ENCODE measurements around the gene PRKCH.
A peak's percentile ranks its signal among the peaks of the same experiment; 100 is the strongest.

The PRKCH gene

GRCh38 chr14:61335671-61336275 is 14.4 kb downstream of the PRKCH start:
- no peak for TF ChIP-seq GATA1 (IDR thresholded peaks at IDR 0.05; ENCODE audit: low read depth, low read length)
- TF ChIP-seq POLR2A (IDR thresholded peaks at IDR 0.05; ENCODE audit: low read length), result no peak
- no peak for DNase-seq

- no peak for DNase-seq
- TF ChIP-seq POLR2A (IDR thresholded peaks at IDR 0.05; ENCODE audit: low read length), result no peak
- no peak for TF ChIP-seq GATA1 (IDR thresholded peaks at IDR 0.05; ENCODE audit: low read depth, low read length)
Observed at GRCh38 chr14:61337893-61338292, 16.5 kb downstream of the PRKCH start.

- no peak for TF ChIP-seq GATA1 (IDR thresholded peaks at IDR 0.05; ENCODE audit: low read depth, low read length)
- TF ChIP-seq POLR2A (IDR thresholded peaks at IDR 0.05; ENCODE audit: low read length), result no peak
- DNase-seq, result no peak
Observed at GRCh38 chr14:61338457-61338856, 17.1 kb downstream of the PRKCH start.

- TF ChIP-seq POLR2A (IDR thresholded peaks at IDR 0.05; ENCODE audit: low read length) (no peak), GATA1 (IDR thresholded peaks at IDR 0.05; ENCODE audit: low read depth, low read length) (no peak)
- DNase-seq, result peak in 1 of 2 experiments; percentile 9
Observed at GRCh38 chr14:61341275-61342206, 20.2 kb downstream of the PRKCH start.

- TF ChIP-seq GATA1 (IDR thresholded peaks at IDR 0.05; ENCODE audit: low read depth, low read length), result no peak
- TF ChIP-seq POLR2A (IDR thresholded peaks at IDR 0.05; ENCODE audit: low read length), result no peak
- peak; percentile 41 to 60 for DNase-seq
Observed at GRCh38 chr14:61342486-61342885, 21.1 kb downstream of the PRKCH start.

- DNase-seq, result peak; percentile 41 to 81
- TF ChIP-seq POLR2A (IDR thresholded peaks at IDR 0.05; ENCODE audit: low read length) (no peak), GATA1 (IDR thresholded peaks at IDR 0.05; ENCODE audit: low read depth, low read length) (no peak)
Observed at GRCh38 chr14:61342932-61343331, 21.6 kb downstream of the PRKCH start.

- TF ChIP-seq GATA1 (IDR thresholded peaks at IDR 0.05; ENCODE audit: low read depth, low read length) (no peak), POLR2A (IDR thresholded peaks at IDR 0.05; ENCODE audit: low read length) (no peak)
- DNase-seq, result no peak
Observed at GRCh38 chr14:61343471-61343870, 22.1 kb downstream of the PRKCH start.

- no peak for TF ChIP-seq GATA1 (IDR thresholded peaks at IDR 0.05; ENCODE audit: low read depth, low read length)
- no peak for TF ChIP-seq POLR2A (IDR thresholded peaks at IDR 0.05; ENCODE audit: low read length)
- no peak for DNase-seq
Observed at GRCh38 chr14:61343991-61344405, 22.6 kb downstream of the PRKCH start.

- no peak for DNase-seq
- no peak for TF ChIP-seq POLR2A (IDR thresholded peaks at IDR 0.05; ENCODE audit: low read length)
- TF ChIP-seq GATA1 (IDR thresholded peaks at IDR 0.05; ENCODE audit: low read depth, low read length), result no peak
Observed at GRCh38 chr14:61344437-61345150, 23.2 kb downstream of the PRKCH start.

GRCh38 chr14:61345151-61345482 is 23.7 kb downstream of the PRKCH start:
- TF ChIP-seq POLR2A (IDR thresholded peaks at IDR 0.05; ENCODE audit: low read length) (no peak), GATA1 (IDR thresholded peaks at IDR 0.05; ENCODE audit: low read depth, low read length) (no peak)
- DNase-seq, result no peak

- no peak for TF ChIP-seq GATA1 (IDR thresholded peaks at IDR 0.05; ENCODE audit: low read depth, low read length)
- no peak for TF ChIP-seq POLR2A (IDR thresholded peaks at IDR 0.05; ENCODE audit: low read length)
- DNase-seq, result no peak
Observed at GRCh38 chr14:61346221-61346620, 24.8 kb downstream of the PRKCH start.

- TF ChIP-seq GATA1 (IDR thresholded peaks at IDR 0.05; ENCODE audit: low read depth, low read length) (no peak), POLR2A (IDR thresholded peaks at IDR 0.05; ENCODE audit: low read length) (no peak)
- DNase-seq, result no peak
Observed at GRCh38 chr14:61346793-61347192, 25.4 kb downstream of the PRKCH start.

- no peak for DNase-seq
Observed at GRCh38 chr14:61347826-61348443, 26.6 kb downstream of the PRKCH start.

More at GRCh38 chr14:61347826-61348443, 26.6 kb downstream of the PRKCH start:
- TF ChIP-seq GATA1 (IDR thresholded peaks at IDR 0.05; ENCODE audit: low read depth, low read length) (no peak), POLR2A (IDR thresholded peaks at IDR 0.05; ENCODE audit: low read length) (no peak)
